Omental fat pad (tissue), 4 donors: ENCODE data around the gene RAB26. TPM values are rescaled to one million over a fixed set of nuclear protein-coding genes. Genes with fewer than 3 reads are reported as not detected.
A peak's percentile ranks its signal among the peaks of the same experiment; 100 is the strongest.

Experiments used
- ATAC-seq: fragments of 150-250 bp; one replicate; pipeline ENCODE4 v1.9.1; 2016; ENCODE audit warnings: mild to moderate bottlenecking, moderate library complexity; ENCODE audit not compliant: low FRiP score
- DNase-seq: peaks from one replicate; pipeline ENCODE4 v3.0.0-alpha.2; 2019; ENCODE audit warnings: low spot score
- total RNA-seq, 4 donors: library from RNA; depleted of rRNA; stranded (reverse); fragments of >200 nt; gene quantifications; one replicate each; pipeline ENCODE4 v1.1.0, GENCODE V29; 2016
- TF ChIP-seq, protein P1 (sequence below), 3 donors: fragments of 450-650 bp; IDR thresholded peaks; one replicate each; pipeline ENCODE4 v1.5.1; 2016 to 2017; ENCODE audit warnings: antibody characterized with exemption in 3 of 3, mild to moderate bottlenecking in 3 of 3, moderate library complexity in 2 of 3

RAB26 gene
- total RNA-seq, 4 donors from 2014 or later = 0.19 to 2.0 (median 1.1) TPM; not detected in 1

GRCh38 chr16:2163211-2163881, 14.9 kb downstream of the RAB26 start:
- ATAC-seq = no peak
- TF ChIP-seq, protein P1, sequence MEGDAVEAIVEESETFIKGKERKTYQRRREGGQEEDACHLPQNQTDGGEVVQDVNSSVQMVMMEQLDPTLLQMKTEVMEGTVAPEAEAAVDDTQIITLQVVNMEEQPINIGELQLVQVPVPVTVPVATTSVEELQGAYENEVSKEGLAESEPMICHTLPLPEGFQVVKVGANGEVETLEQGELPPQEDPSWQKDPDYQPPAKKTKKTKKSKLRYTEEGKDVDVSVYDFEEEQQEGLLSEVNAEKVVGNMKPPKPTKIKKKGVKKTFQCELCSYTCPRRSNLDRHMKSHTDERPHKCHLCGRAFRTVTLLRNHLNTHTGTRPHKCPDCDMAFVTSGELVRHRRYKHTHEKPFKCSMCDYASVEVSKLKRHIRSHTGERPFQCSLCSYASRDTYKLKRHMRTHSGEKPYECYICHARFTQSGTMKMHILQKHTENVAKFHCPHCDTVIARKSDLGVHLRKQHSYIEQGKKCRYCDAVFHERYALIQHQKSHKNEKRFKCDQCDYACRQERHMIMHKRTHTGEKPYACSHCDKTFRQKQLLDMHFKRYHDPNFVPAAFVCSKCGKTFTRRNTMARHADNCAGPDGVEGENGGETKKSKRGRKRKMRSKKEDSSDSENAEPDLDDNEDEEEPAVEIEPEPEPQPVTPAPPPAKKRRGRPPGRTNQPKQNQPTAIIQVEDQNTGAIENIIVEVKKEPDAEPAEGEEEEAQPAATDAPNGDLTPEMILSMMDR (IDR thresholded peaks at IDR 0.05) = no peak
- DNase-seq = no peak

DNA sequence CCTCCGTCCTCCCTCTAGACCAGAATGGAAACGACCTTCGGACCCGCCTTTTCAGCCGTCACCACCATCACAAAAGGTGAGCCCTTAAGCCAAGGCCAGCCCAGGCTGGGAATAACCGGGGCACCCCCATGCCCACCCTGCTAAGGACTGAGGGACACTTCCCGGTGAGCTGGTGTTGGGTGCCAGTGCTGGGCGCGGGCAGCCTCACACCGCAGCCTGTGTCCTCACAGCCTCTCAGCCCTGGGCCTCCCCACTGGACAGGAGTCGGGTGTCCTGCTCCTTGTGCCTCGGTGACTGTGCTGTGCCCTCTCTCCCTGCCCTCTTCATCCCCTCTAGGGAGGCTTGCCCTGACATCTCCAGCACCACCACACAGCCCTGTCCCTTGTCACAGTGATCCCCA, 17.4 kb downstream of the RAB26 start:
- ATAC-seq = no peak
- no peak for DNase-seq
- TF ChIP-seq, protein P1 (IDR thresholded peaks at IDR 0.05) = no peak

DNA sequence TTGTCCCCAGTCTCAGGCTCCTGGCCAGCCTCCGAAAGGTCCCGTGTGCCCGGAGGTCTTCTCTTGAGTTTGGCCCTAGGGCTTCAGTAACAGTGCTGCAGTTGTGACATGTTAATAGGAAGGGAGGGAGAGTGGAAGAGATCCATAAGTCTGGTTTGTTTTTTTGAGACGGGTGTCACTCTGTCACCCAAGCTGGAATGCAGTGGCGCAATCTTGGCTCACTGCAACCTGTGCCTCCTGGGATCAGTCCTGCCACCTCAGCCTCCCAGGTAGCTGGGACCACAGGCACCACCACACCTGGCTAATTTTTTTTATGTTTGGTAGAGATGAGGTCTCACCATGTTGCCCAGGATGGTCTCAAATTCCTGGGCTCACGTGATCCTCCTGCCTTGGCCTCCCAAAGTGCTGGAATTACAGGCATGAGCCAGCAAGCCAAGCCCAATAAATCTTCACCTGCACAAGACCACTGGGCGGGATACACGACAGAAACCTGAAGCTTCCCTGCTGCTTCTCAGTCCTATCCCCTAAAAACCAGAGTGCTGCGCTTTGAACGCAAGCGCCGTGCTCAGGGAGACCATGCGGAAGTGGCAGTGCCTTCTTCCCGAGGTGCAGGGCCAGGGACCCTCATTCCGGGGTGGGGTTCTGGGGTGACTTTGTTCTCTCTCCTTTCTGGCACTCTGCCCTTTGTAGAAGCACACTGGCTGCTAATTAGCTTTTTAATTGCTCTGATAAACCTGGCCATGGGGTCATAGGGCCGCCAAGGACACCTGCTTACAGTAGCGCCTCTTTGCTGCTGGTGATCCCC, 18.0 kb downstream of the RAB26 start:
- ATAC-seq = no peak
- DNase-seq = no peak
- TF ChIP-seq, protein P1 (IDR thresholded peaks at IDR 0.05) = no peak

DNA sequence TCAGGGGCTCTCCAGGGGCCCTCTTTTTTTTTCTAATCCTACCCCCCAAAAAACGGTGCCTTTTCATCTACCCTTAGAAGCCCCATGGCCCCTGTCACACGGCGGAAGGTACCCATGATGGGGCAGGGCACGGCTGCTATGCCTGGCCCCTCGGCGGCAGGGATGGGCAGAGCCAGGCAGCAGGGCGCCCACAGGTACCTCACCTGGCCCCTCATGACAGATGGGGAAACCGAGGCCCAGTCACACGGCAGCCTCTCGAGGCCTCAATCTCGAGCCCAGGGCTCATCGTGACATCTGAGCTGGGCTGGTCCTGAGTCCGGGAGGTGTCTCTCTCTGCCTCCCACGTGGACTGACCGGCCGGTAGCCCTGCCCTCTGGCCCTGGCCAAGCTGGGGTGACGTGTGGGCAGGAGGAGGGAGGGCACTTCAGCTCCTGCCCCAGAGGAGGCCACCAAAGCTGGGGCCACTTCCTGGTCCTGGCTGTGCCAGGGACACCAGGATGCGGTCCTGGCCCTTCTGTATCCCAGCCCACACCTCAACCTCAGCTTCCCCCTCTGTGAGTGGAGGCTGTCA, 18.7 kb downstream of the RAB26 start:
- TF ChIP-seq, protein P1 (IDR thresholded peaks at IDR 0.05) = no peak
- DNase-seq (no peak), ATAC-seq (no peak)

- DNase-seq (no peak), ATAC-seq (peak; percentile 20)
- TF ChIP-seq, protein P1 (IDR thresholded peaks at IDR 0.05) = no peak
These were observed 21.7 kb downstream of the RAB26 start for GRCh38 chr16:2170080-2170479.

- no peak for ATAC-seq
- TF ChIP-seq, protein P1 (IDR thresholded peaks at IDR 0.05) = no peak
- no peak for DNase-seq
These were observed 22.4 kb downstream of the RAB26 start for GRCh38 chr16:2170587-2171435.
